Tibial nerve (tissue), 4 donors: ENCODE measurements around the gene ZNF516.

Experiments used
- EP300 ChIP-seq, 2 donors: sonication (generic); formaldehyde crosslinking; IDR thresholded peaks; one replicate each; pipeline ENCODE4 v1.6.1; 2017; ENCODE audit warnings: antibody characterized with exemption in 2 of 2, mild to moderate bottlenecking in 1 of 2
- POLR2A ChIP-seq, 2 donors: fragments of 450-650 bp; IDR thresholded peaks; one replicate each; pipeline ENCODE4 v1.6.1; 2017; ENCODE audit warnings: antibody characterized with exemption in 2 of 2, mild to moderate bottlenecking in 2 of 2, moderate library complexity in 2 of 2
- TF ChIP-seq, protein P1 (sequence below), 5 experiments: fragments of 200-600 bp in 3 of 5; fragments of 450-650 bp in 2 of 5; sonication (generic) in 3 of 5; IDR thresholded peaks; one replicate each; pipeline ENCODE4 v1.5.1; 2016 to 2019; ENCODE audit warnings: antibody characterized with exemption in 5 of 5, mild to moderate bottlenecking in 3 of 5, moderate library complexity in 2 of 5

DNA sequence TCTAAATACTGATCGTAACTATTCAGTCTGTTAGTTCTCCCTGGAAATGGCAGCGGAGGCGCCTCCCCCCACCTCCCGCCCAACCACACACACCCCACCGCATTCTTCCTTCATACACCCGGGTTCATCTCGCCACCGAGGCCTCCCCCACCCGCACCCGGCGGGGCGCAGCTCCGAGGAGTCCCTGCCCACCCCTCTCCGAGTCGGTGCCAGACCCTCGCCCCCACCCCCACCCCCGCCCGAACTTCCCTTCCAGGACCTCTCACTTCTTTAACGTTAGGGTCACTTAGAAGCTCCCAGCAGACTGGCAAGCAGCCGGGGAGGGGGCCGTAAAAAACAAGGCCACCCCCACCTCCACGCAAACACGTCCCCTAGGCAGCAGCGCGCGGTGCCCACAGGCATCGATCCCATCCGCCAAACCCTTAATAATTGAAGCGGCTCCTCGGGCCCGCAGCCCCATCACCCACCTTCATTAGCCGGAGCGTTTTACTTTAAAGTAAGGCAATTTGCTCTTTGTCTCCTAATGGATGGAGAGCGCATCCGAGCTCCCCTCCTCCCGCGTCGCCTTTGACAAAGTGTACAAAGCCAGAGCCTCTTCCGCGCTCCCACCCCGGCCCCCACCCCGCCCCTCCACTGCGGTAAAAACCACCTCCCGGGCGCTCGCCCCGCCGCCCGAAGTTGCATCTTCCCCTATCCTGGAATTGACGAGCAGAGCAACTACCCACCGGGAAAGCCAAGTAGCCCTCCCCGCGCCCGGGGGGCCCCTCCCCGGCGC lies 624 bp downstream of the ZNF516 start:
- TF ChIP-seq POLR2A (IDR thresholded peaks at IDR 0.05), result no peak
- TF ChIP-seq, protein P1, sequence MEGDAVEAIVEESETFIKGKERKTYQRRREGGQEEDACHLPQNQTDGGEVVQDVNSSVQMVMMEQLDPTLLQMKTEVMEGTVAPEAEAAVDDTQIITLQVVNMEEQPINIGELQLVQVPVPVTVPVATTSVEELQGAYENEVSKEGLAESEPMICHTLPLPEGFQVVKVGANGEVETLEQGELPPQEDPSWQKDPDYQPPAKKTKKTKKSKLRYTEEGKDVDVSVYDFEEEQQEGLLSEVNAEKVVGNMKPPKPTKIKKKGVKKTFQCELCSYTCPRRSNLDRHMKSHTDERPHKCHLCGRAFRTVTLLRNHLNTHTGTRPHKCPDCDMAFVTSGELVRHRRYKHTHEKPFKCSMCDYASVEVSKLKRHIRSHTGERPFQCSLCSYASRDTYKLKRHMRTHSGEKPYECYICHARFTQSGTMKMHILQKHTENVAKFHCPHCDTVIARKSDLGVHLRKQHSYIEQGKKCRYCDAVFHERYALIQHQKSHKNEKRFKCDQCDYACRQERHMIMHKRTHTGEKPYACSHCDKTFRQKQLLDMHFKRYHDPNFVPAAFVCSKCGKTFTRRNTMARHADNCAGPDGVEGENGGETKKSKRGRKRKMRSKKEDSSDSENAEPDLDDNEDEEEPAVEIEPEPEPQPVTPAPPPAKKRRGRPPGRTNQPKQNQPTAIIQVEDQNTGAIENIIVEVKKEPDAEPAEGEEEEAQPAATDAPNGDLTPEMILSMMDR (IDR thresholded peaks at IDR 0.05), result no peak
- TF ChIP-seq EP300 (IDR thresholded peaks at IDR 0.05), result peak in 1 of 2 donors; percentile 7
